ENCODE data around the gene HYPK. TPM values are rescaled to one million over a fixed set of nuclear protein-coding genes. Genes with fewer than 3 reads are reported as not detected.

Gene HYPK, protein sequence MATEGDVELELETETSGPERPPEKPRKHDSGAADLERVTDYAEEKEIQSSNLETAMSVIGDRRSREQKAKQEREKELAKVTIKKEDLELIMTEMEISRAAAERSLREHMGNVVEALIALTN
- 6.8 and 7.0 TPM in 2 replicates for total RNA-seq

GRCh38 chr15:43800286-43801141, at the start of gene HYPK:
Gene HYPK (plus strand): TSS chr15:43800599. CDS start chr15:43800623, 24 bp downstream.

DNA sequence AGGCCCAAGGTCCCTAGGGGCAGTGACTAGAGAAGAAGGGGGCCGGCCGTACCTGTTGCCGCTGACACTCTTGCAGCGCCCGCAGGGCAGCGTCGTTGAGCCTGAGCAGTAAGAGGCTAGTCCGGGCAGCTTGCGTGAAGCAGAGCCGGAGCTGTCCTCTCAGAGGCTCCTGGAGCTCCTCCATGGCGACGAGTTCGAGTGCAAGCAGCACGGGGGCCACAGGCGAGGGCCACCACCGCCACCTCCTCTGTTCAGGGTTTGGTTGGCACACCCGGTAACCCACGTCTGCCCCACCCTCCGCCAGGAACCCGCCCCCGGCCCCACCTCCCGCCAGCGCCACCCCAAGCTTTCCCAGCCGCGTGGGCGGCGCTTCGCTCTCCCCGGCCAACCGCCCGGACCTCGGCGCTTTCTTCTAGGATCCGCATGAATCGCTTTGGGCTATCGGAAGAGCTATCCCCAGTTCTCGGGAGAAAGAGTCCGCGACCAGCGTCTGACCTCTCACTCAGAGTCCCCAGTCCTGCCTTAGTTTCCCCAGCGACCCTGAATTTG, 23.6 kb upstream of the HYPK start, which contains the start of gene ELL3:
TSS of gene ELL3 (minus strand) at position 249 of the 549 bp plus-strand sequence. CDS start at position 184, 65 bp downstream.

DNA sequence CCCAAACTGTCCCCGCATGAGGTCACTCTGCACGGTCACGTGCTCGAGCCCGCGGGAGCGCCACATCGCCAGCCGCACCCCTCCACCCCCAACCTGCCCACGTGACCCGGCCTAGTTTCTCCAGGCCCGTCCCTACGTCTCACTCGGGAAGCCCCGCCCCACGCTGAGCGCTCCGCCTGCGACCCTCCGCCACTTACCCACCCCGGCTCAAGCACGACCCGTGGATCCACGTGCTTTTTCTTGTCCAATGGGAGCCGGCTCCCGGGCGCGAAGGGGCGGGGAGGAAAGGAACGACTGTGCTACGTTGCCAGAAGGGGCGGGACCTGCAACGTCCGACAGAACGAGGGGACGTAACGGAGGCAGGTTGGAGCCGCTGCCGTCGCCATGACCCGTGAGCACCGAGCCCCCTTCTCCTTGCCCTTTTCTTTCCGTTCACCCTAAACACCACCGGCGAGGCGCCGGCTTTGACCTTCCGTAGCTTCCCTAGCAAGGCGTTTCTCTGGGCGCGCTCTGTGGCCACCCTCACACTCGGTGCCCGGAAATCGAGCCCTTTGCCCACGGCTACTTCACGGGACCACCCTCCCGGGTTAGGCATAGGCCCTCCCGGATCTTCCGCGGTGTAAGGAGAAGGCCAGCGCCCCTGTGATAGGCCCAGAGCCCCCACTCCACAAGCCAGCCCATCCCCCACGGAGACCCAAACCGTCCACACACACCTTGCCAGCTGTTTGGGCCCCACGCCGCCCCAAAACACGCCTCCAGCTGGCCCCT, 8.2 kb upstream of the HYPK start, which contains the start of gene SERF2:
TSS of gene SERF2 (plus strand) at position 328 of the 768 bp plus-strand sequence. CDS start at position 385, 57 bp downstream.

DNA sequence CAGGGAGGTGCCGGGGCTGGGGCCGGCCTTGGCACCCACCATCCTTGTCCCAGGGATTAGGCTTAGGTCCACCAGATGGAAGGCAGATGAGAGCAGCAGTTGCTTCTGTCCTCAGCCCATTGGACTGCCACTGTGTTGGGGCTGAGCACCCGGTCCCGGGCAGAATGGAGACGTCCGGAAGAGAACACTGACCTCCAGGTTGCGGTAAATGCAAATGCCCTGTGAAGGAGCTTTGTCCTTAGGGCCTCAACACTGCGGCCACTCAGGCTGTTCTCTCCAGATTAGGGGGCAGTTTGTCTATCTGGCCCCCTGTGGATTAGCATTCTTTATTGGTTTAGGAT, 484 bp upstream of the HYPK start, which contains the start of gene SERINC4:
TSS of gene SERINC4 (minus strand) at position 276 of the 341 bp plus-strand sequence. CDS start at position 42, 234 bp downstream.

DNA sequence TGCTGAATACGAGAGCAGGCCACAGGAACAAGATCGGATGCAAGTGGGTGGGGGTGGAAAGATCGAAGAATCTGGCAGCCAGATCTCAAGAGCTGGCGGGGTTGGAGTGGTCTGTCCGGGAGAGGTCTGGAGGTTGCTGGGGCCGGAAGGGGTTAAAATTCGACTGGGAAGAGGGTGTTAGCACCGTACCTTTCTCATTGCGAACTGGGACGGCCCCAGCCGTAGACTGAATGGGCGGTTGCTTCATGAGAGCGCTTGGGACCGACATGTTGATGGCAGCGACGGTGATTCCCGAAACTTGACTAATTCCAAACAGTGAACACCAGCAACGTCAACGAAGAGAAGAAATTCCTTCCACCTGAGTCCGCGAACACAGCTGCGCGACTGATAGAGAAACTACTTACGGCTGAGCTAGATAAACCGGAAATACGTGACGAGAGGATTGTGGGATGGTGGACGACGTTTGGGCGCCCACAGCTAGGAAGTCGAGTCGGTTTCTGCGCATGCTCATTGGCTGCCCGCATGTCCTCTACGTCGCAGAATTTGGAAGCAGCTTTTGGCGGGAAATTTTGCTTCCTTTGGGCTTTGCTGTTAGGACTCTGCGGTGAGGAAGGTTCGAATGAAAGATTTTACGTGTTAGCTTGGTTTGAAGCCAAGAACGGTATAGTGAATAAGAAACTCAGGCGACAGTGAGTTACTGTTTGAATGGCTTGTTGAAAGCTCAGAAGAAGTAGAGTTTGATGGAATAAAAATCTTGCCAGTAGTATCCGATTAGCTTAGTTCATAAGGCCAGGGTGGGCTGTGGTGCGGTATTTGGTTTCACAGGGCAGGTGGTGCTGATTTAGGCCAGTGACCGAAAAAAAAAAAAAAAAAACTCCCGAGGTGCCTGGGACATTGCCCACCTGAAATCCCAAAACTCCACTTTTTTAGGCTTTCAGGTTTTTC, 24.2 kb downstream of the HYPK start, which contains the start of gene MFAP1:
TSS of gene MFAP1 (minus strand) at position 389 of the 945 bp plus-strand sequence. CDS start at position 268, 121 bp downstream.

GRCh38 chr15:43826508-43827341, 26.3 kb downstream of the HYPK start, which contains the start of gene WDR76:
Gene WDR76 (plus strand): TSS chr15:43827002. CDS start chr15:43827033, 31 bp downstream.

Small RNAs within 50 kb of the gene (small RNA-seq; reads per million reads assigned to genes)
- not detected for gene MIR1282 (ENCODE audit: low replicate concordance)

Other genes starting within 250 kb of the HYPK start
- gene PPIP5K1, start 210.4 kb upstream of the HYPK start, total RNA-seq, result 10.7 and 26.7 TPM in 2 replicates
- gene CKMT1B, start 206.6 kb upstream of the HYPK start, total RNA-seq, result not detected in 2 replicates
- under 0.01 TPM in 1 of 2 replicates, not detected in the other for gene STRC, start 181.8 kb upstream of the HYPK start, total RNA-seq
- gene CATSPER2, start 151.8 kb upstream of the HYPK start, total RNA-seq, result 0.72 and 1.5 TPM in 2 replicates
- gene CKMT1A, start 106.7 kb upstream of the HYPK start, total RNA-seq, result not detected in 2 replicates
- 140 and 471 TPM in 2 replicates for gene PDIA3, start 54.2 kb upstream of the HYPK start, total RNA-seq
- gene ELL3, start 23.6 kb upstream of the HYPK start, total RNA-seq, result 0.44 and 1.1 TPM in 2 replicates
- 322 and 682 TPM in 2 replicates for gene SERF2, start 8.3 kb upstream of the HYPK start, total RNA-seq
- gene SERINC4, start 379 bp upstream of the HYPK start, total RNA-seq, result not detected in 2 replicates
- gene MFAP1, start 24.1 kb downstream of the HYPK start, total RNA-seq, result 10.7 and 21.2 TPM in 2 replicates
- 1.5 and 25.2 TPM in 2 replicates for gene WDR76, start 26.4 kb downstream of the HYPK start, total RNA-seq